Endothelial cell of umbilical vein (primary cell): ENCODE results near the gene GRXCR1. TPM values are rescaled to one million over a fixed set of nuclear protein-coding genes. Genes with fewer than 3 reads are reported as not detected.

ENCODE experiments used
- BruUV-seq: library from RNA; stranded (reverse); fragments of 400-500 nt; replicated peaks from 2 replicates; lab custom pipeline; 2021; lab: Mats Ljungman, UMichigan
- CTCF ChIA-PET: fragments of 300-600, 350-600 bp; sonication (Branson Sonifier 250); formaldehyde crosslinking; loops from one replicate; lab custom pipeline; 2021; ENCODE audit warnings: antibody characterized with exemption, inconsistent platforms; lab: Charles Lee
- POLR2A ChIA-PET: fragments of 300-600, 350-600 bp; sonication (Branson Sonifier 250); formaldehyde crosslinking; loops from one replicate; lab custom pipeline; 2021; ENCODE audit warnings: antibody characterized with exemption, inconsistent platforms; lab: Charles Lee
- DNase-seq: peaks from one replicate; pipeline ENCODE4 v3.0.0-alpha.2; 2011; ENCODE audit warnings: low read depth, low spot score
- FAIRE-seq: peaks from 2 replicates; lab custom pipeline; 2011; peaks lifted over from hg19 to GRCh38; lab: Jason Lieb, UNC
- H2AFZ ChIP-seq: 2 replicates; pipeline ENCODE4 v1.6.0; 2012; ENCODE audit warnings: low read depth, low read length, control low read depth, inconsistent platforms
- H3K27ac ChIP-seq: 2 replicates; pipeline ENCODE4 v1.5.1; 2011; ENCODE audit warnings: low read depth, mild to moderate bottlenecking, control low read depth, low read length, moderate library complexity; ENCODE audit not compliant: insufficient read depth
- H3K27me3 ChIP-seq, 2 experiments: 2 replicates each; pipeline versions ENCODE4 v1.6.0 to v1.6.1; 2011; ENCODE audit warnings: low read length in 2 of 2, mixed read lengths in 1 of 2; ENCODE audit not compliant: control insufficient read depth in 2 of 2, insufficient read depth in 2 of 2
- H3K36me3 ChIP-seq, 2 experiments: 2 replicates in 1 of 2; 3 replicates in 1 of 2; pipeline ENCODE4 v1.5.1; 2011; ENCODE audit warnings: low read length in 2 of 2, mild to moderate bottlenecking in 1 of 2, moderate library complexity in 1 of 2; ENCODE audit not compliant: control insufficient read depth in 2 of 2, insufficient read depth in 2 of 2; ENCODE audit errors: extremely low read depth in 1 of 2
- H3K4me1 ChIP-seq: 3 replicates; pipeline ENCODE4 v1.5.1; 2011; ENCODE audit warnings: mild to moderate bottlenecking, low read length; ENCODE audit not compliant: control insufficient read depth, insufficient read depth; ENCODE audit errors: extremely low read depth
- H3K4me2 ChIP-seq: 2 replicates; pipeline ENCODE4 v1.6.1; 2011; ENCODE audit warnings: low read length, control low read depth, mixed read lengths; ENCODE audit not compliant: insufficient read depth
- H3K4me3 ChIP-seq, 3 experiments: fragments of 200-600 bp in 1 of 3; sonication (generic), shearing (Covaris generic) in 1 of 3; replicated peaks in 1 of 3; 2 replicates each; pipeline ENCODE4 v1.5.1; 2011 to 2016; ENCODE audit warnings: control low read depth in 3 of 3, low read length in 3 of 3, mild to moderate bottlenecking in 2 of 3, inconsistent platforms in 1 of 3, low read depth in 1 of 3, moderate library complexity in 1 of 3; ENCODE audit not compliant: insufficient read depth in 1 of 3
- H3K79me2 ChIP-seq: 2 replicates; pipeline ENCODE4 v1.6.0; 2012; ENCODE audit warnings: low read length, inconsistent platforms; ENCODE audit not compliant: control insufficient read depth, insufficient read depth
- H3K9ac ChIP-seq: replicated peaks from 2 replicates; pipeline ENCODE3; 2011; ENCODE audit warnings: low read length, control low read depth; ENCODE audit not compliant: insufficient read depth; ENCODE audit errors: extremely low read depth
- H3K9me1 ChIP-seq: replicated peaks from 3 replicates; pipeline ENCODE4 v1.6.0; 2011; ENCODE audit warnings: mild to moderate bottlenecking, low read length; ENCODE audit not compliant: control insufficient read depth, insufficient read depth; ENCODE audit errors: extremely low read depth
- H3K9me3 ChIP-seq: replicated peaks from 2 replicates; pipeline ENCODE4 v1.5.1; 2012; ENCODE audit warnings: low read length, inconsistent platforms; ENCODE audit not compliant: control insufficient read depth, insufficient read depth
- H4K20me1 ChIP-seq: replicated peaks from 2 replicates; pipeline ENCODE3; 2011; ENCODE audit warnings: mild to moderate bottlenecking, low read length; ENCODE audit not compliant: control insufficient read depth, insufficient read depth; ENCODE audit errors: extremely low read depth
- CTCF ChIP-seq, 2 donors: IDR thresholded peaks; 1 replicate in 1 of 2; 2 replicates in 1 of 2; pipeline ENCODE4 v1.5.1; 2011; ENCODE audit warnings: low read length in 2 of 2, mild to moderate bottlenecking in 2 of 2, moderate library complexity in 2 of 2, control low read depth in 1 of 2, inconsistent platforms in 1 of 2, low read depth in 1 of 2; ENCODE audit not compliant: insufficient read depth in 1 of 2; ENCODE audit errors: extremely low read depth in 1 of 2
- EZH2 ChIP-seq: IDR thresholded peaks from 2 replicates; pipeline ENCODE4 v1.6.1; 2012; ENCODE audit warnings: borderline replicate concordance, low read depth, mild to moderate bottlenecking, moderate library complexity, low read length, inconsistent platforms; ENCODE audit not compliant: severe bottlenecking
- FOS ChIP-seq: IDR thresholded peaks from 2 replicates; pipeline ENCODE4 v1.6.1; 2011; ENCODE audit warnings: mild to moderate bottlenecking, low read length, moderate library complexity, borderline replicate concordance; ENCODE audit not compliant: insufficient read depth
- GATA2 ChIP-seq: IDR thresholded peaks from 2 replicates; pipeline ENCODE4 v1.7.0; 2011; ENCODE audit warnings: low read depth, mild to moderate bottlenecking, moderate library complexity, mixed read lengths, low read length; ENCODE audit not compliant: insufficient read length, insufficient read depth
- JUN ChIP-seq: IDR thresholded peaks from 2 replicates; pipeline ENCODE4 v1.6.1; 2011; ENCODE audit warnings: borderline replicate concordance, low read depth; ENCODE audit not compliant: insufficient read length, insufficient read depth
- MAX ChIP-seq: IDR thresholded peaks from 2 replicates; pipeline ENCODE4 v1.6.1; 2011; ENCODE audit not compliant: insufficient read depth, insufficient read length
- MYC ChIP-seq: IDR thresholded peaks from one replicate; pipeline ENCODE4 v1.6.1; 2011; ENCODE audit warnings: mild to moderate bottlenecking, low read depth, low read length
- POLR2A ChIP-seq: IDR thresholded peaks from 2 replicates; pipeline ENCODE4 v1.6.1; 2012; ENCODE audit warnings: low read depth, mild to moderate bottlenecking, control low read depth, low read length
- POLR2AphosphoS5 ChIP-seq: IDR thresholded peaks from 2 replicates; pipeline ENCODE4 v1.6.1; 2012; ENCODE audit warnings: low read depth, mild to moderate bottlenecking, control low read depth, low read length, moderate library complexity; ENCODE audit not compliant: insufficient read depth
- dilution Hi-C: fragments of 300-500 bp; cut with MboI; formaldehyde crosslinking; loops from one replicate; pipeline ENCODE4 v1.15.0; 2019; ENCODE audit warnings: low sequenced_read_pairs; ENCODE audit not compliant: extremely low pct_ligation_motif_present
- intact Hi-C: fragments of 100-400 bp; cut with micrococcal nuclease; formaldehyde crosslinking; loops from one replicate; pipeline ENCODE4 v1.10.0; 2022
- polyA plus RNA-seq, 4 experiments: library from polyadenylated mRNA; depleted of rRNA in 3 of 4; stranded (reverse) in 3 of 4; unstranded in 1 of 4; fragments of >200 nt; gene quantifications; 2 replicates each; pipeline versions ENCODE4 v1.2.1 to v1.2.3, GENCODE V29; 2011 to 2012; ENCODE audit warnings: missing spikeins in 1 of 4
- total RNA-seq: library from RNA; stranded (reverse); gene quantifications from 2 replicates; pipeline ENCODE4 v1.2.3, GENCODE V29; 2021

Gene GRXCR1
- total and polyA plus RNA-seq, 2 donors (not counting 3 experiments of a cell fraction or from before 2014, with no cell fraction given) = not detected

- no peak overlapping the region for H3K9ac ChIP-seq
- no peak overlapping the region for H3K4me2 ChIP-seq
- no TSS peak for BruUV-seq
- TF ChIP-seq POLR2AphosphoS5 = no peak
- TF ChIP-seq FOS = no peak
- TF ChIP-seq POLR2A = no peak
- TF ChIP-seq MYC = no peak
- TF ChIP-seq EZH2 = no peak
- no peak for TF ChIP-seq MAX
- no peak for TF ChIP-seq CTCF (IDR thresholded peaks at IDR 0.05; ENCODE audit: extremely low read depth in 1 of 2, insufficient read depth in 1 of 2, low read depth in 1 of 2, low read length in 2 of 2)
- no peak for TF ChIP-seq JUN
- TF ChIP-seq GATA2 = no peak
- dilution Hi-C loops = no loop called here
- no peaks in the 10 kb centered on the region for H3K36me3 ChIP-seq
- POLR2A ChIA-PET = no interaction called here
- H3K9me1 ChIP-seq = no peaks in the 10 kb centered on the region
- CTCF ChIA-PET = no interaction called here
- intact Hi-C loops = no loop called here
- H3K9me3 ChIP-seq = no peaks in the 10 kb centered on the region
- no peak for DNase-seq
- no peaks in the 10 kb centered on the region for H3K79me2 ChIP-seq
- H3K4me3 ChIP-seq = no peak overlapping the region
- no peak overlapping the region for H2AFZ ChIP-seq
- H3K27me3 ChIP-seq = no peaks in the 10 kb centered on the region
- no peaks in the 10 kb centered on the region for H3K4me1 ChIP-seq
- no peaks in the 10 kb centered on the region for H4K20me1 ChIP-seq
- H3K27ac ChIP-seq = no peak overlapping the region
- FAIRE-seq = no peak
Measured at GRCh38 chr4:42942216-42942615, 49.7 kb downstream of the GRXCR1 start.
